A204.1 (cell line): Measurements from ENCODE around the gene ABCA4.

Source experiments
- FAIRE-seq: peaks from 2 replicates; lab custom pipeline; 2012; peaks lifted over from hg19 to GRCh38; lab: Jason Lieb, UNC

The ABCA4 gene

GRCh38 chr1:94122201-94122970, 1.4 kb upstream of the ABCA4 start:
- FAIRE-seq: no peak

DNA sequence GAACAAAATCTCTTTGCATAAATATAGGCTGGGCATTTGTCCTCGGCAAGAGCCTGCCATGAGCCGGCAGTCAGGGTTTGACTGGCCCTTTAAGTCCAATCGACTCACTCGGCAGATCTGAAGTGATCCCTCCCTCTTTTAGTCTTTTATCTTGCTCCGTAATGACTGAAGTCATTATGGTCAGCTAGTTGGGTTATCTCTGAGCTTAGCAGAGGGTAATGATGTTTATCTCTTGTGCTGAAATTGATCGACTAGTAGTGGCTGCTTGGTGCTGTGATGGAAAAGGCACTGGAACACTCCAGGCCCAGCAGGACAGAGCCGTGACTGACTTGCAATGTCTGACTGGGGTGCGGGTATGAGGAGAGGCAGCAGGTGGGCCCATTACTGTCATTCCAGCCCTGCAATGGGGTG, 468 bp upstream of the ABCA4 start:
- FAIRE-seq: no peak

GRCh38 chr1:94120570-94120901, 412 bp downstream of the ABCA4 start:
- FAIRE-seq: no peak

- FAIRE-seq: no peak
Measured at GRCh38 chr1:94119796-94120569, 965 bp downstream of the ABCA4 start.

GRCh38 chr1:94119306-94119705, 1.6 kb downstream of the ABCA4 start:
- FAIRE-seq: no peak

DNA sequence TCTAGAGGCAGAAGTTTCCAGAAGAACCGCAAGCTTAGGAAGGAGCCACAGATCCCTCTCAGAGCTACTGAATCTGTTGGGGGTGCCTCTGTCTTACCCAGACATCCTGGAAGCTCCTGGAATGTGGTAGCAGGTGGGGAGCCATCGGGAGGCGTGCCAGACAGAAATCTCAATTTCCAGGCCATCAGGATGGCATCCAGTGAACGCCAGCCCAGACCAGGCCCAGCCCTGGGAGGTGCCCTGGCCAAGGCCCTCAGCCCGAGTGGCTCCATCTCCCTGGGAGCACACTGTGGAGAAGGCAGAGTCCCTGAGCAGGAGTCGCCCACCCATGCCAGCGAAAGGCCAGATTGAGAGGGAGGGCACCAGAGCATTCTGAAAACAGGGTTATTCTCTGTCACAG, 2.5 kb downstream of the ABCA4 start:
- FAIRE-seq: no peak

- no peak for FAIRE-seq
Measured at GRCh38 chr1:94118013-94118412, 2.9 kb downstream of the ABCA4 start.

- FAIRE-seq: no peak
Measured at GRCh38 chr1:94117259-94117851, 3.6 kb downstream of the ABCA4 start.

DNA sequence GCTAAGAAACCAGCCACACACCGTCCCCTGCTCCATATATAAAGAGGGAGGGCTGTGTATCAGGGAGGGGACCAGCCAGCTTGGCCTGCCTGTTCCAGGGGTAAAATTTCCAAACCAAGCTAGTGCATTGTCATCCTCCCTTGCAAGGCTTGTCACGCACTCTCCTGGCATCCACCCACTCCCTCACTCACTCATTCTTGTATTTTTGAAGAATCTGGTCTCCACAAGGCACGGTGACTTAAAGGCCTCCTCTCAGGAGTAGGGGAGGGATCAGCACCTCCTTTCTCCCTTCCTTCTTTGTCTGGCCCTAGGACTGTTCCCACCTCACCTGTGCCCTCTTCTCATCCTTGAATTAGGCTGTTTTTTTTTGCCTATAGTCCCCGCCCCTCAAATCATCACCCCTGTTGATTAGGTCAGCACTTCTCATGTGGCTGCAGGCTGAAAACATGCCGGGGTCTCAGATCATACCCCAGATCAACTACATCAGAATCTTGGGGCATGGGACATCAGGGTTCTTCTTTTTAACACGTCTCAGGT, 5.0 kb downstream of the ABCA4 start:
- no peak for FAIRE-seq

- no peak for FAIRE-seq
Measured at GRCh38 chr1:94115254-94115899, 5.6 kb downstream of the ABCA4 start.

DNA sequence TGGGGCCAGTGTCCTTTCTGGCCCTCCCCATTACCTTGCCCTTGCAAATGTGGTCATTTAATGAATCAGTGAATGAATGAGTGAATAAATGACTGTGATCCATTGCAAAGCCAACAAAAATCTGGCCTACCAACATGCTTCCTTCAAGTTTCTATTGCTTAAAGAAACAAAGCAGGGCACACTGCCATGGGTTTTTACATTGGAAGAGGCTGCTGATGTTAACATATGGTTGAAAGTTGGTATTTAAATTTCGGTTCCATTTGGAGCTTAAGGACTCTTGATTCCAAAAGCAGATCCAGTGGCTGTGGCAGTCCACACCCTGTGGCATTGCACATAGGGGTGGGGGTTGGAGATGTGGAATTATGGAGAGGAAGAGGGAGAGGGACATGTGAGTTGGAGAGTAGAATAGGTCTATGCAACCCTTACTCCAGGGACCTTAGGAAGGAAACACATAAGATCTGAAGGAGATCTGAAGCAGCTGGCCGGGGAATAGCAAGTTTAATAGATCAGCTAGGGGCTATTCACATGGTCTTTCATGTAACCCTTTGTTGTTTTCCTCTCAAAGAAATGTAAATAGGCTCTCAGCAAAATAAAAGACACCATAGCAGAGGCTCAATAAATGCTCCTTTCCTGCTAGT, 7.2 kb downstream of the ABCA4 start:
- FAIRE-seq: no peak

DNA sequence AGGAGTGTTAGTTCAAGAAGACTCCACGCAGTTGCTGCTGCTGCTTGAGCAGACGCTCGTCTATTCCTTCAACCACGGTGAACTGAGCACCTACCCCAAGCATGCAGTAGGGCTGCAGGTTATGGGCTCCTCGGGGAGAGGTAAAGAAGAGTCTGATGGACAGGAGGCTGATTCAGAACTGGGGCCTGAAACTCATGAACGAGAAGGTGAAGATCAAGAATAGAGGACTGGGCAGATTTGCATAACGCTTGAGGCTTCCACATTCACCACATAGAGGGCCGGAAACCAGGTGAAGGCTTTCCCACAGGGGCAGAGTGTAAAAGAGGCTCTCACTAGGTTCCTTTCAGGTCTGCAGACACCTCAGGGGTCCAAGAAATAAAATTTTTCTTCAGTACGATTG, 9.1 kb downstream of the ABCA4 start:
- FAIRE-seq: no peak

GRCh38 chr1:94110946-94111740, 9.8 kb downstream of the ABCA4 start:
- no peak for FAIRE-seq

DNA sequence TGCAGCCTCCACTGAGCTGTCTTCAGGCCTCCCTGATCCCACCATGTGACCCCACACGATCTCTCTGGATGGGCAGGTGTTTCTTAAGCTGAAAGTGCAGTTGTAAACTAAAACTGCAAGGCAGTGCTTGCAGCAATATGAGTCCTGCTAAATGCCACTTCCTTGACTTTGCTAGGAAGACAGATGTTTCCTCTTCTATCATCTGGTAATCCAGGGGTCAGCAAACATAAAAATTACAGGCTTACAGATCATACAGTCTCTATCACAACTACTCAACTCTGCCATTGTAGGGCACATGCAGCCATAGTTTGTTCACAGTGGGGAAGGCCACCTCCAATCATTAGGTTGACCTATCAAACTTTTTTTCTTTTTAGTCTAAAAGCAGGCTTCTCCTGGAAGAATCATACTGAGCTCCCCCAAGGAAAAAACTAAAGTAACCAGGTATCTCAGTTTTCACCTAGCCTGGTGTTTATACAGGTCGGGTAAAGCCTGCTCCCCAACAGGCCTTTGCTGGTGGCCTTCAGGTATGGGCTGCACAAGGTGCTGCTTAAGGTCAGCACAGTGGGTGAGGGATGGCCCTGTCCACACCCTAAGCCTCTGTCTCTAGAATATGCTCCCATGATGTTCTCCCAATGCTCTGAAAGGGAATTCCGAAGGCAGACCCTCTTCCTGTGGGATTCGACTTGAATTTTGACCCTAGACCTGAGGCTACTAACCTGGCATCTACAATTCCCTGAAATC, 10.8 kb downstream of the ABCA4 start:
- FAIRE-seq: no peak

- no peak for FAIRE-seq
Measured at GRCh38 chr1:94109478-94109877, 11.5 kb downstream of the ABCA4 start.

- FAIRE-seq: no peak
Measured at GRCh38 chr1:94107141-94107540, 13.8 kb downstream of the ABCA4 start.

DNA sequence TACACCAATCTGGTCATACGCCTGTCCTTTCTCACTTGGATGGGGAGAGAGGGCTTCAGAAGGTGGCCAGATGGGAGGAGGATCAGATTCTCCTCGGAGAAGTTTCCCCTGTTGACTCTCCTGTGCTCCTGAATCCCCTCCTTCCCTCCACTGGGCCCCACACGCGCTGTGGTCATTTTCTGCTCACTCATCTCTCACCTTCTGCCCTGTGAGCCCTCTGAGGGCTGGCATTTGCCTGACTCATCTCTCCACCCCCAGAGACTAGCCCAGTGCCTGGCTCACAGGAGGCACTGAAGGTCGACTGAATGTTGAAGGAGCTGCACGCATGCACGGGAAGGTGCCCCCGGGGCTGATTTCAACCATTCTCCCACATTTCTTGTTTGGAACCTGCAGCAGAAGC, 14.2 kb downstream of the ABCA4 start:
- no peak for FAIRE-seq

GRCh38 chr1:94105957-94106529, 14.9 kb downstream of the ABCA4 start:
- FAIRE-seq: no peak

DNA sequence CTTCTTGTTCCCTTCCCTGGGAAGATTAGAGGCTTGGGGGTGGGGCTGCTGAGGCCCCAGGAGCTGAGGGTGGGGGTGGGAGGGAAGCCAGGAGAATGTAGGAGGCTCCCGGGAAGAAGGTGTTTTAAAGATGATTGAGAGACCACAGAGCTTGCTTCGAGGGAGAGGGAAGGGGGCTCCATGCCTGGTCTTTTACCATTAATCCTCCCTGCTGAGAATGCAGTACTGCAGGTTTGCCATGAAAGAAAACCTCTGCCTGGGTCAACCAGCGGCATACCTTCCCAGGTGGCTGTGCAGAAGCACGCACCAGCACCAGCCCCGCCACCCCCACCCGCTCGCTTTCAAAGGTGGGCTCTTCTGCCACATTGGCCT, 15.4 kb downstream of the ABCA4 start:
- FAIRE-seq: no peak
